ENCODE results near the gene SLC35E3. TPM values are rescaled to one million over a fixed set of nuclear protein-coding genes. Genes with fewer than 3 reads are reported as not detected.

Gene SLC35E3
- total and polyA plus RNA-seq, 2 of the 13 experiments (the other 11 are each of a cell fraction or from before 2014, with no cell fraction given) = 13.0 to 22.1 TPM

- H3K4me3 ChIP-seq (replicated peaks in 1 of 3; ENCODE audit: insufficient read depth in 1 of 3, low read depth in 2 of 3, low read length in 3 of 3) = no peak overlapping the region
- peaks cover 2% of the 10 kb centered on the region for H3K79me2 ChIP-seq (ENCODE audit: insufficient read depth, low read length)
- H2AFZ ChIP-seq (ENCODE audit: low read length) = no peak overlapping the region
- BruUV-seq (replicated peaks) = no TSS peak
- in situ Hi-C loops (cut with HindIII; ENCODE audit: extremely low pct_ligation_motif_present, low pct_unique_long_range_greater_than_20kb) = no loop called here
- CTCF ChIA-PET (ENCODE audit: low intra/inter-chr PET ratio, low total read pairs) = no interaction called here
- FAIRE-seq = no peak
- TF ChIP-seq AKAP8 (CRISPR knock-in tag; IDR thresholded peaks at IDR 0.05) (no peak), EEA1 (CRISPR knock-in tag; IDR thresholded peaks at IDR 0.05; ENCODE audit: borderline replicate concordance) (no peak), PAWR (CRISPR knock-in tag; IDR thresholded peaks at IDR 0.05; ENCODE audit: borderline replicate concordance) (no peak), GABPA (IDR thresholded peaks at IDR 0.05; ENCODE audit: low read depth, low read length) (no peak), GABPA (CRISPR knock-in tag; IDR thresholded peaks at IDR 0.05; ENCODE audit: low read depth) (no peak), ONECUT2 (CRISPR knock-in tag; IDR thresholded peaks at IDR 0.05) (no peak), EHMT2 (IDR thresholded peaks at IDR 0.05; ENCODE audit: borderline replicate concordance, low read depth, low read length) (no peak), ATF7 (IDR thresholded peaks at IDR 0.05) (no peak), ATF7 (CRISPR knock-in tag; IDR thresholded peaks at IDR 0.05) (no peak), IRF1 (CRISPR knock-in tag; IDR thresholded peaks at IDR 0.05; ENCODE audit: low read depth) (no peak), NFE2 (CRISPR knock-in tag; IDR thresholded peaks at IDR 0.05) (no peak), DRAP1 (CRISPR knock-in tag; IDR thresholded peaks at IDR 0.05) (no peak), KLF16 (CRISPR knock-in tag; IDR thresholded peaks at IDR 0.05) (no peak), HMG20A (CRISPR knock-in tag; IDR thresholded peaks at IDR 0.05; ENCODE audit: borderline replicate concordance) (no peak), CBX1 (IDR thresholded peaks at IDR 0.05; ENCODE audit: low read depth) (no peak)
- DNase-seq (ENCODE audit: low spot score) = no peak
- POLR2A ChIA-PET = no interaction called here
- H3K27ac ChIP-seq (ENCODE audit: extremely low read length, insufficient read depth, low read length) = no peak overlapping the region
- intact Hi-C loops (cut with micrococcal nuclease; ENCODE audit: unreplicated experiment) = no loop called here
- no peak overlapping the region for H3K4me2 ChIP-seq (ENCODE audit: low read depth, low read length)
- 98% methylated on average over 6 of the region's 6 CpGs for WGBS (ENCODE audit: low lambda C conversion rate)
- no peak overlapping the region for H3K9ac ChIP-seq (ENCODE audit: insufficient read depth, low read depth, low read length)
- no peak for ATAC-seq
- H3K27me3 ChIP-seq (ENCODE audit: control insufficient read depth in 1 of 2, insufficient read depth in 2 of 2, low read length in 2 of 2) = no peaks in the 10 kb centered on the region
- no peaks in the 10 kb centered on the region for H3K9me3 ChIP-seq (ENCODE audit: low read length)
- no peaks in the 10 kb centered on the region; a peak in 3 of 5 replicates for H3K36me3 ChIP-seq (replicated peaks in 1 of 2; ENCODE audit: control insufficient read depth in 1 of 2, insufficient read depth in 2 of 2, low read length in 2 of 2)
- H4K20me1 ChIP-seq (ENCODE audit: insufficient read depth, low read length) = no peaks in the 10 kb centered on the region
- H3K4me1 ChIP-seq (ENCODE audit: insufficient read depth, low read length) = peaks cover 40% of the 10 kb centered on the region
Measured at GRCh38 chr12:68780731-68781130, 34.8 kb downstream of the SLC35E3 start.

Measured in HepG2 (cell line).